GM19438 (cell line): ENCODE data around the gene PLCL1.
"Not testable (repeated sequence)": the region's sequence is repeated elsewhere in the genome, so short reads cannot be mapped to it uniquely, and the experiment has no call there.

Experiments
- ATAC-seq: cut with Tn5 transposase; IDR thresholded peaks from one replicate; pipeline ENCODE4 v1.9.1; 2021; ENCODE audit warnings: low read depth; ENCODE audit not compliant: unreplicated experiment

The PLCL1 gene

DNA sequence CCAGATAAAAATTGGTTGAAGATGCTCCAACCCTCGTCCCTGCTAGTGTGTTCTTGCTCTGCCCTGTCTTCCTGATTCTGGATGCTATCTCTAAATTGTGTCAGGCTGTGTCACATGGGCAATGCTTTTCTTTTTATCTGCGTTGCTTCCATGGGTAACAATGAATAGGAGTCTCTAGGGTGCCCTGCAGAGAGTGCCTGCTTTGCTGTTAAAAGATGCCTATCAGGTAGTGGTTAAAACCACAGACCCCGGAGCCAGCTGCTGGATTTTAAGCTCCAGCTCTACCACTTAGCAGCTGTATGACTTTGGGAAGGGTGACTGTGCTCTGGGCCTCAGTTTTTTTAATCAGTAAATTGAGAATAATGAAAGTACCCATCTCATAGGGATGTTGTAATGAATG is 340.3 kb downstream of the PLCL1 start:
- ATAC-seq = no peak

DNA sequence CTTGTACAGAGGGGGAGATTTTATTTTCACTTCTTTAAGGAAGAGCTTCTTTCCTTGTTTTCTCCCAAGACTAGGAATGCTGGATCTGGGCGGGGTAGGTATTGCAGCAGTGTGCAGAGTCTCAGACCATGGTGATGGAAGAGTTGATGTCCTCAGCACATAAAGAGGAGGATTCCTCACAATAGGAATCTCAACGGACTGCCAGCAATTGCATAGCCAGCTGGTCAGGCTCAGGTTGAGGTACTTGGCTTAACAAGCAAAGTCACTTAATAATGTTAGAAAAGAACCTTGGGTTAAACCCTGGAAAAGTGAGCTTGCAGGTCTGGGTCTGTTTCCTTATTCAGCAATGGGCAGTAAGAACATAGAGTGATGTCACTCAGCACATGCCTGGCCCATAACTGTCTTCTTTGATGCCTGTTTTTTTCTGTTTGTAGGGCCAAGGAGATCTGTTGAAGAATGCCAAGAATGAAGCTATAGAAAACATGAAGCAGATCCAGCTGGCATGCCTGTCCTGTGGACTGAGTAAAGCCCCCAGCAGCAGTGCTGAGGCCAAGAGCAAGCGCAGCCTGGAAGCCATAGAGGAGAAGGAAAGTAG is 342.1 kb downstream of the PLCL1 start:
- no peak for ATAC-seq

DNA sequence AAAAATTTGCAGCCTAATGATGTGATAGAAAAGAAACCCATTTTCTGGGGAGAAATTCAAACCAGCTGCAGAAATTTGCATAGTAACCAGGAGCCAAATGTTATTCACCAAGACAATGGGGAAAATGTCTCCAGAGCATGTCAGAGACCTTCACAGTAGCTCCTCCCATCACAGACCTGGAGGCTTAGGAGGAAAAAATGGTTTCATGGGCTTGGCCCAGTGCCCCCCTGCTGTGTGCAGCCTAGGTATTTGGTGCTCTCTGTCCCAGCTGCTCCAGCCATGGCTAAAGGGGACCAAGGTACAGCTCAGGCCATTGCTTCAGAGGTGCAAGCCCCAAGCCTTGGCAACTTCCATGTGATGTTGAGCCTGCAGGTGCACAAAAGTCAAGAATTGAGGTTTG is 352.9 kb downstream of the PLCL1 start:
- no peak for ATAC-seq

DNA sequence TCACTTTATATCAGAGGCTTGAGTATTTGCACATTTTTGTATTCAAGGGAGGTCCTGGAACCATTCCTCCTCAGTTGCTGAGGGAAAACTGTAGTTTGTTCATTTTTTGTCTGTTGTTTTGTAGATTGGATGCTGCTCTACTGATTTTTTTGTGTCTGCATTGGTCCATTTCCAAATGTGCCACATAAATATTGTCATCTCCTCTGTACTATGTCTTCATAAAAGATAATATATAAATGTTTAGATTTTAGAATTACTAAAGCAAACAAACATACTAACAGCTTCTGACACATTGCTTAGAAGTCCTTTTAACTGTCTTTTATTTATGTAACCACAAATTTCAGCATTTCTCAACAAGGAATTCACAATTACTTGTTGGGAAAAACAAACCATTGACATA is 356.8 kb downstream of the PLCL1 start:
- ATAC-seq = no peak

DNA sequence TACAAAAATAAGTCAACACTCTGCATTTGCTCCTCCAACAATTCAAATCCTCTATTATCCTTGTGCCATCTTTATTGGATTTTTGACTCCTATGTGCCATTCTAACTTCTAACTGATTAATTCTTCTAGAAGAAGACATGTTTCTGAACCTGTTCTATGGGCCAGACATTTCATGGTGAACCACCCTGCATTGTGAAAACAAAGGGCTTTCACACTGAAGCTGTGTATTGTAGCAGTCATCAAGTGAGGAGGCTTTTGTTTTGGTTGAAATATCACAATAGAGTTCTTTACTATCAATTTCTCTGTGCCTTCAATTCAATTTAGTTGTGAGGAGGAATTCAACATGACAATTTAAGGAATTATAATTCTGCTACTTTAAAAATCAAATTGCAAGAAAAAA is 357.9 kb downstream of the PLCL1 start:
- ATAC-seq = no peak

DNA sequence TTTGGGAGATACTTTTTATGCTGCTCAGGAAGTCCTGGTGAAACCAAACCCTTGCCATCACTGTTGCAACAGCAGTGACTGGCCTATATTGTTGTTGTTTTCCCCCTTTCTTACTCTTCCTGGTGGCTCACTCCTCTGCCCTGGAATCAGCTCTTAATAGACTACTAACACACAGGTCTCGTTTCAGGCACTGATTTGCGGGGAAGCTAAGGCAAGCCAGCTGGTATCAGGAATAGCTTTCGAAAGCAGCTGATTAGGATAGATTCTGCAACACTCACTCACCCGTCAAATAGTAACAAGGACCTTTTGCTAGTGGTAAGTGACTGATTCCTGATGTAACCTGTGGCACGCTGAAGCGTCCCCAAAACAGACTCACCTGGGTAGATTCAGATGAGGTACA is 360.4 kb downstream of the PLCL1 start:
- ATAC-seq = no peak

DNA sequence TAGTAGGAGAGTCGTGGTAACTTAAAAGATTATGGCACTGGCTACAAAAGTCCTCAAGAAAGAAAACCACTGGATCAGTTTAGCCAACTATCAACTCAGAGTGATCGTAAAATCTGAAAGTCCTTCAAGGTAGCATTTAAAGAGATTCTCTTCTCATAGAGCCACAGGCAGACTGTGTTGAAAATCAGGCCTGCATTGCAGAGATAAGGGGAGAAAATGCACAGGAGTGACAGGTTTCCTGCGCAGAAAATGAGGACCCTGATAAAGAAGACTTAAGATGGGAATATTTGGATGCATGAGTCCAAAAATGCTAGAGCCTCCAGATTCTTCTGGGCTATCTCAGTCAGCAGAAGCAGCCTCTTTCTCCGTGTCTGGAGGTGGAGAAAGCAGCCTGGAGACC is 360.9 kb downstream of the PLCL1 start:
- no peak for ATAC-seq

DNA sequence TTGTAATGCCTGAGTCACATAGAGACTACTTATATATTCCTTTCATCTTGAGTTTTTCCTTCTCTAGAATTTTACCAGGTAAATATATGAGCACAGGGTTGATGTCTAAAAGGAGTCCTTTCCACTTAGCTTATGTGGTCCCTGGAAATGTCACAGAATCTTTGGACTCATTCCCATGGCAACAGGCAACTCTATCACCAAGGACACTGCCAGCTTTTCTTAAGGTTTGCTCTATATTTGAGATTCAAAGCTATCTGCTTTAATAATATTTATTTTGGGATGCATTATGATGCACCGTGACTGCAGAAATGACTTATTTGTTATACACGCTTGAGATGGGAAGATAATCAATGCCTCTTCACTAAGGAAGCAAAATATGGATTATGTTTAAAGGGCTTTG is 363.0 kb downstream of the PLCL1 start:
- no peak for ATAC-seq

DNA sequence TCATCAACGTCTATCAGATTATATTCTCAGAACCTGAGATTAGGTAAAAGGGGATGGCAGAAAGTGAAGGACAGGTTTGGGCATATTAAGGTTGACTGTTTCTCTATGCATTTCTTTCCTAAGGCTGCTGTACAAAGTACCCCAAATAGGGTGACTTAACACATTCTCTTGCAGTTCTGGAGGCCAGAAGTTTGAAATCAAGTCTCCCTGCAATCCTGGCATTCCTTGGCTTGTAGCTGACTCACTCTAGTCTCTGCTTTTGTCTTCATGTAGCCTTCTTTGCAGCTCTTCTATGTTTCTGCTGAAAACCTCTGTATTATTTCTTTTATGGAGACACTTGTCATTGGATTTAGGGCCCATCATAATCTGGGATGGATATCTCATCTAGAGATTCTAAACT is 364.3 kb downstream of the PLCL1 start:
- no peak for ATAC-seq

DNA sequence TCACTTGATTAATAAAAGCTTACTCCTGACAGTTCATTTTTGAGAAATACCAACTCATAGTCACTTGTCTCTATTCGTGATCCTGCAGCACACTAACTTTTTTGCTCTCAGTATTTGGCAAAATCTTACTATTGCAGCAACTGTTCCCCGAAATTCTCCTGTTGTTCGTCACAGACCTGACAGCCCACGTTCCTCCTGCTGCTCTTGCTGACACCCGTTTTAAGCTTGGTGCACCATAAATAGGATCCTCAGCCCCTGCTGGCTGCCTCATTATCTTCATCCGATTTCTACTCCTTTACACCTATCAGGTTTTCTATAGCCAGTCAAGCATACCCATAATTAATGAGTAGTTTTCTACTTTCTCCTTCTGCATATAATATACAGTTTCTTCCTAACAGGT is 368.8 kb downstream of the PLCL1 start:
- no peak for ATAC-seq

DNA sequence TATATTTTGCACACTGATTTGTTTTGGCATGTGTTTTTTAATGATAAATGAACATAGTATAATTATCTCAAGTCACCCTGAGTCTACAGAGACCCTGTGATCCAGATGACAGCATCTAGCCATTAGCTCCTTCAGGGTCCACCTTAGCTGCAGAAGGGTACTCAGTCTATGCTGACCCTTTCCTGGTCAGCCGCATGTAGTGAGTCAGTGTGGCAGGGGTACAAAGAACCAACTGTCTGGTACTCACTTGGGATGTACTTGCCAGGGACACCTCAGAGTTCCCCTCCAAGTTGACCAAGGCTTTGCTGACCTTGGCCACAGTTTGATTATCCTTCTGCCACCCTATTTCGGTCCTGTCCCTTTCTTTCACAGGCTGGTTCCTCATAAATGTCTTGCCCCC is 369.5 kb downstream of the PLCL1 start:
- ATAC-seq = no peak

DNA sequence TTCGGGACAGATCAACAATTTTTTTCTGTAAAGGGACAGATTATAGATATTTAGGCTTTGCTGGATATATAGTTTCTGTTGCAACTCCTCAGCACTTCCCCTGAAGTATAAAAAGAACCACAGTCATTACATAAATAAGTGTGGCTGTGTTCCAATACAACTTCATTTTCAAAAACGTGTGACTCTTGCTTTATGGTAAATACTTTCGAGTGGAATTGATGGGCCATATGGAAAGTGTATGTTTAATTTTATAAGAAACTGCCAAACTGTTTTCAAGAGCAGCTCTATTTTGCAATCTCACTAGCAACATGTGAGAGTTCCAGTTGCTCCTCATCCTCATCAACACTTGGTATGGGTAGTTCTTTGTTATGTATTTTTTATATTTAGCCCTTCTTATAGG is 370.9 kb downstream of the PLCL1 start:
- ATAC-seq = no peak

DNA sequence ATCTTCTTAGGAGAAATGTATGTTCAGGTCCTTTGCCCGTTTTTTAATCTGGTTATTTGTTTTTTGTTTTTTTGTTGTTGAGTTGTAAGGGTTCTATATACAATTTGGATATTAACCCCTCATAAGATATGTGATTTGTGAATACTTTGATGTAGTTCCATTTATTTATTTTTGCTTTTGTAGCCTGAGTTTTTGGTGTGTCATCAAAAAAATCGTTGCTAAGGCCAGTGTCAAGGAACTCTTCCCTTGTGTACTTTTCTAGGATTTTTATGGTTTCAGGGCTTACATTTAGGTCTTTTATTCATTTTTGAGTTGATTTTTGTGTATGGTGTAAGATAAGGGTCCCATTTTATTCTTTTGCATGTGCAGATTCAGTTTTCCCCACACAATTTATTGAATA is 372.6 kb downstream of the PLCL1 start:
- no peak for ATAC-seq

DNA sequence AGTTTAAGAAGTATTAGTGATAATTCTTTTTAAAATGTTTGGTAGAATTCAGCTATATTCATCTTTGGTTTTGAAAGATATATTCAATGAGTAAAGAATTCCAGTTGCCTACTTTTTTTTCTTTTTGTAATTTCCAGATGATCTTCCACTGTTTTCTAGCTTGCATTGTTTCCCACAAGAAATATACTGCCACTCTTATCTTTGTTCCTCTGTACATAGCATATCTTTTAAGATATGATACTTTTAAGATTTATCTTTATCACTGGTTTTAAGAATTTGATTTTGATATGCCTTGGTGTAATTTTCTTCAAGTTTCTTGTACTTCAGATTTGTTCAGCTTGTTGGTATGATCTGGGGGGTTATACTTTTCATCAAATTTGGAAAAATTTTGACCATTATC is 374.4 kb downstream of the PLCL1 start:
- ATAC-seq = no peak

DNA sequence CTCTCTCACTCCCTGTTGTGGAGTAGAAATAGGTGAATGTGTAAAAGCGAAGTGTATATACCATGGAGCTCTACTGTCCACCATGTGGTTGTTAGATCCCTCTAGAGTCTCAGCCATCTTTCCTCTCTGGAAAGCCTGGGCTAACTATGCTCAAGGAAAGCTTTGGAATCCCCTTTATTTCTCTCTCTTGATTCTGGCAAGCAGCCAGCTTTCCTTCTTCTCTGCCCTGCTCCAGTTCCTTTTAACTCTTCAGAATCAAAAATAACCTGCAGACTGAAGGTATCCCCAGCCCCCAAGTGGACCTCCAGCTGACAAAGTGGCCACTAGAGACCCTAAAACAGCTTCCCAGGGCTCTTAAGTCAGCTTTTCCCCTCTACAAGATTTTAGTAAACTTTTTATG is 381.9 kb downstream of the PLCL1 start:
- ATAC-seq = no peak

DNA sequence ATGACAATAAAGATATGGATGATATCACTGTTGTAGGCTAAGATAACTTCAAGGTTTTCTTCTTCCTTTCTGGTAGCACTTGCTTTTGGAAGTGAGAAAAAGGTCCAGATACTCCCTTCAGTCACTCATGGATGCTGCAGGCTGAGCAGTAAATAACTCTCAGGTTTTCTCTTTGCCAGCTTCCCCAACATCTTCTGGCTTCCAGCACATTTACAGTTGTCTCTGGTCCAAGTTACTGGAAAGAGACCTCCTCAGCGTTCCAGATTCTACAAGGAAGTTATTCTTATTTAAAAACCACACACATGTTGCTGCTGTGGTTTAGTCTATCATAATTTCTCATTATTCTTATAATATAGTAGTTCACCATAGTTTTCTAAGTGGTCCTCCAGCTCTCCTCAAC is 383.4 kb downstream of the PLCL1 start:
- ATAC-seq = no peak

DNA sequence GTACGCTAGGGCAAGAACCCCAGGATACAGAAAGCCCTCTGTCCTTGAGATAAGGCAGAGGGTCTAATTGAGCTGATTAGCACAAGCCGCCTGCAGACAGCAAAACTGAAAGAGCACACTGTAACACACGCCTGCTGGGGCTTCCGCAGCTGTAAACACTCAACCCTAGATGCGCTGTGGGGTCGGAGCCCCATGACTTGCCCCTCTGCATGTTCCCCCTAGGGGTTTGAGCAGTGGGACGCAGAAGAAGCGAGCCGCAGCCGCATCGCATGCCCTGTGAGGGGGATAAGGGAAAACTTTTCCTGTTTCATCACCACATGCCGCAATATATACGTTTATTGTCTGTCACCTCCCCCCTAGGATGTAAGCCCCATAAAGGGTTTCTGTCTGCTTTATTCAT is 384.6 kb downstream of the PLCL1 start:
- ATAC-seq = no peak

DNA sequence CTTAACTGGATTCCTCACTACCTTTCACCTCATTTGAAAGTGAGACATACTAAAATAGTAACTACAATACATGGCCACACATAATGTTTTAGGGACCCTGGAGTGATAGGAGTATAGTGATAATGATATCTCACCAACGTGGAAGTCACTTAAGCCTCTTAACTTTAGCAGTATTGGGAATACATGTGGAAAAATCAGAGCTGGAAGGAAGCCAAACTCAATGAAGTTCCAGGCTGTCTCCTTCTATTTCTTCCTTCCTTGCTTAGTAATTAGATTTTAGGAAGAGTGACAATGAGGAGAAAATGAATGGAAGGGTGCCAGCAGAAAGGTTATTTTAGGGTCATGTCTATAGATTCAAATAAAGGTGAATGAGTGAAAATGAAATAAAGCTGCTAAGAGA is 387.3 kb downstream of the PLCL1 start:
- no peak for ATAC-seq

DNA sequence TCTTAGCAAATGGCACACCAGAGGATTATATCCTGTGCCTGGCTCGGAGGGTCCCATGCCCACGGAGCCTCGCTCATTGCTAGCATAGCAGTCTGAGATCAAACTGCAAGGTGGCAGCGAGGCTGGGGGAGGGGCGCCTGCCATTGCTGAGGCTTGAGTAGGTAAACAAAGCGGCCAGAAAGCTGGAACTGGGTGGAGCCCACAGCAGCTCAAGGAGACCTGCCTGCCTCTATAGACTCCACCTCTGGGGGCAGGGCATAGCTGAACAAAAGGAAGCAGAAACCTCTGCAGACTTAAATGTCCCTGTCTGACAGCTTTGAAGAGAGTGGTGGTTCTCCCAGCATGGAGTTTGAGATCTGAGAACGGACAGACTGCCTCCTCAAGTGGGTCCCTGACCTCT is 392.2 kb downstream of the PLCL1 start:
- ATAC-seq = not testable (repeated sequence)
